GM18517 (cell line): ENCODE results near the gene HOXA10.

Source experiments
- ATAC-seq: cut with Tn5 transposase; IDR thresholded peaks from one replicate; pipeline ENCODE4 v1.9.1; 2021; ENCODE audit warnings: mild to moderate bottlenecking, moderate library complexity; ENCODE audit not compliant: unreplicated experiment

The HOXA10 gene

GRCh38 chr7:27132978-27133377 is 41.1 kb downstream of the HOXA10 start:
- ATAC-seq, result no peak

DNA sequence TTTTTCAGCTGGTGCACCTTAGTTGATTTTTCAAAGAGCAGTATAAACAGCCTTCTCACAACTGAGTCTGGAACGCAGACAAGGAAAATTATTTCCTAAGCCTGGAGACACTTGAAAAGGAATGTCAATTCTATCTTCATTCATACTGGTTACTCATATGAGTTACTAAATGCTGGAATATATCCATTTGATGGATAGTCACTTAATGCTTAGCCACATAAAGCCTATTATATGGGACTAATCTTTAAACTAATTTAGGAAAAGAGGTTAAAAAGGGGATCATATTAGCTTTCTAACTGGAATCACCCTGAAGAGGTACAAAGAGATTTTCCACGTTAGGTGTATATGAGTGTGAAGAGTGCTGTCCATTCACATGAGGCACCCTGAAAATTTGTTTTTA is 41.9 kb downstream of the HOXA10 start:
- no peak for ATAC-seq

- no peak for ATAC-seq
Measured at GRCh38 chr7:27131390-27131819, 42.7 kb downstream of the HOXA10 start.

- no peak for ATAC-seq
Measured at GRCh38 chr7:27130540-27131389, 43.4 kb downstream of the HOXA10 start, which contains the start of gene HOXA4. Gene HOXA4 (minus strand): TSS chr7:27130757. CDS start chr7:27130733, 24 bp downstream.

GRCh38 chr7:27129729-27130539 is 44.2 kb downstream of the HOXA10 start:
- no peak for ATAC-seq

DNA sequence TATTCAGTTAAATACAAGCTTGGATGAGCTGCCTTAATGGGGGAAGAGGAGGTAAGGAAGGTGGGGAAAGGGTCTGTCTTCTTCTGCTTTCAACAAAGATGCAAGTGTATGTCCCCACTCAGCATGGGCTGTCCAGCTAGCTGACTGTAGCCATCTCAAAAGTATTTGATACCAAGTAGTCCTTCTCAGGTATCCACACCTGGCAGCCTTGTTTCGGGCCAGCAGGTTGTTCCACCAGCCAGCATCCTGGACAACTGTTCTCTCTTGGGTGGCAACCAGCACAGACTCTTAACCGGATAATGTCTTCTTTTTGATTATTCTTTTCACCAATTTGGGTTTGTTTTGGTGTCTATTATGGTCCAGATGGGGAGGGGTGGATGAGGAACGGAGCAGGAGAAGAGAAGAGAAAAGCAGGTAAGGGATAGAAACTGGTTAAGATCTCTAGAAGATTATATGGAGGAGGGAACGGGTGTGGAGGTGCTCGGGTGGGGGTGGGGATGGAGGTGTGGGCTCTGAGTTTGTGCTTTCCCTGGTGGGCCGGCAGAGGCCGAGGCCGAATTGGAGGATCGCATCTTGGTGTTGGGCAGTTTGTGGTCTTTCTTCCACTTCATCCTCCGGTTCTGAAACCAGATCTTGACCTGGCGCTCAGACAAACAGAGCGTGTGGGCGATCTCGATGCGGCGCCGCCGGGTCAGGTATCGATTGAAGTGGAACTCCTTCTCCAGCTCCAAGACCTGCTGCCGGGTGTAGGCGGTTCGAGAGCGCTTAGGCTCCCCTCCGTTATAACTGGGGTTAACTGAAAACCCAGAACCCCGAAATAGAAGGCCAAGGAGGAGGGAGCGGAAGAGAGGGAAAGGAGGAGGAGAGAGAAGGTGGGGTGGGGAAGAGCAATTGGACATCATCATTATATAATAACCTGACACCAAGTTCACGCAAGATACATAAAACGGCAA is 45.1 kb downstream of the HOXA10 start:
- ATAC-seq, result no peak

- no peak for ATAC-seq
Measured at GRCh38 chr7:27128034-27128433, 46.1 kb downstream of the HOXA10 start.

GRCh38 chr7:27126596-27127327 is 47.4 kb downstream of the HOXA10 start:
- no peak for ATAC-seq

DNA sequence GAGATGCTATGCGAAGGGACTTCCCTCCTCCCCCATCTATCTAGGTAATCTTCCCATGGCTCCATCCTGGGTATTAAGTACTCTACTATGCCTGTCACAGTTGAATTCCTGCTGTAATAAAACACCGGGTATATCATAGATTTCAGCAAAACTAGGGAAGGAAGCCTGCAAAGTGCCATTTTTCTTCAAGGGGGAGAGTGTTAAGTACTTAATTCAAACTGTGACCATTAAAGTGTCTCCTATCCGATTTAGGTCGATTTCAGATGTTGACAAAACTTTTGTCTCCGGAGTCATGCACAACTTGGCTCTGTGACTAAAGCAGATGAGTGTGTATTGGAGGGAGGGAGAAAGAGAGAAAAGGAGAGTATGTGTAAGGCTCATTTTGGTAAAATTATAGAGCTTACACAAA is 48.1 kb downstream of the HOXA10 start:
- ATAC-seq, result no peak

DNA sequence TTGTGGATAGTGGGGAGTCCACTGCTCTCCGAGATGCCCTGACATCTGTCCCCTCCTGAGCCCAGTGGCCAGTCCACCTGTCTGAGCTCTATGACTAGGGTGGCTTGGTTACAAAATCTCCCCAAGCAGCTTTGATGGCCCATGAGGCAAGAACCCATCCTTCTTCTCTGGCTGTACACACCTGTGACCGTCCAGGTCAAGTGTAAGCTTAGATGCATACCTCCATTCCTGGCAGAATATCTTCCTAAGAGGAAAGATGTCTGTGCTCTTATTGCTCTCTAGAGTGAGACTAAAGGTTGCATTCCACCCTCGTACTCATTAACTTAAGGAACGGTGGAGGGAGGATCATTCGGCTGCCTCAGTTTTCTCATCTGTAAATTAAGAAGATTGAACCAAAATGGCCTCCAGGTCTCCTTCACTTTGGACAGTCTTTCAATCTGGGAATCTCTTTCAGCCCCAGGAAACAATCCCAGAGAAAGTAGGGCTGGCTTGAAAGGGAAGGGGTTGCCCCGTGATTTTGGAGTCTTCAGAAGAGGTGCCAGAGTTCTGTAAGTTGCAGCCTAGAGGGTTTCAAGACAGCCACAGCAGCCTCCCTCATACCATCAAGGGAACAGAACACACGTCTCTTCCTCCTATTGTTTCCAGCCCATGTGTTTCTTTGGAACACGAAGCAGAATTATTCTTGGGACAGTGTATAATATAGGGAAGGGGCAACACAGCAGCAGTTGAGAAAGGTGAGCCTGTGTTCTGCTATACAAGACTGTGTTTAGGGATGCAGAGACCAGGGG is 49.0 kb downstream of the HOXA10 start:
- no peak for ATAC-seq

GRCh38 chr7:27124096-27124901 is 49.8 kb downstream of the HOXA10 start:
- no peak for ATAC-seq

- no peak for ATAC-seq
Measured at GRCh38 chr7:27123477-27124053, 50.6 kb downstream of the HOXA10 start.

DNA sequence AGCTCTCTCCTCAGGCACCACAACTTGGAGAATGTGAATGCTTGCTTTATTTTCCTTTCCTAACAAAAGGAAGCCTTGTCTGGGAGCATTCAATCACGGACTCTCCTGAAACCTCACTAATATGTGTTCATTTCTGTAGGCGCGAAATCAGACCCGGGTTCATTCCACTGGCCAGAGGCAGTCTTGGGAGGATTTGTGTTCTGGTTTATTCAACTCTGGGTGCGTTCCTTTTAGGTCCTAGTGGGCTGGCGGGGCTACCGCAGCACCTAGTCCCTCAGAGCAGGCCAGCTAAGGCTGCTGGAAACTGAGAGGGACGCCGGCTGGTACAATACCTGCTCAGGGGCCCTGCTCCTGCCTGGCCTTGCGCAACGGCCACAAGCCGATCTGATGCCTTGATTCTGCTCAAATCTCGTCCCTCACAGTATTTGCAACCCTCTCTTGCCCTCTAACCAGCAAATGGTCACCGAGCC is 51.1 kb downstream of the HOXA10 start:
- no peak for ATAC-seq

DNA sequence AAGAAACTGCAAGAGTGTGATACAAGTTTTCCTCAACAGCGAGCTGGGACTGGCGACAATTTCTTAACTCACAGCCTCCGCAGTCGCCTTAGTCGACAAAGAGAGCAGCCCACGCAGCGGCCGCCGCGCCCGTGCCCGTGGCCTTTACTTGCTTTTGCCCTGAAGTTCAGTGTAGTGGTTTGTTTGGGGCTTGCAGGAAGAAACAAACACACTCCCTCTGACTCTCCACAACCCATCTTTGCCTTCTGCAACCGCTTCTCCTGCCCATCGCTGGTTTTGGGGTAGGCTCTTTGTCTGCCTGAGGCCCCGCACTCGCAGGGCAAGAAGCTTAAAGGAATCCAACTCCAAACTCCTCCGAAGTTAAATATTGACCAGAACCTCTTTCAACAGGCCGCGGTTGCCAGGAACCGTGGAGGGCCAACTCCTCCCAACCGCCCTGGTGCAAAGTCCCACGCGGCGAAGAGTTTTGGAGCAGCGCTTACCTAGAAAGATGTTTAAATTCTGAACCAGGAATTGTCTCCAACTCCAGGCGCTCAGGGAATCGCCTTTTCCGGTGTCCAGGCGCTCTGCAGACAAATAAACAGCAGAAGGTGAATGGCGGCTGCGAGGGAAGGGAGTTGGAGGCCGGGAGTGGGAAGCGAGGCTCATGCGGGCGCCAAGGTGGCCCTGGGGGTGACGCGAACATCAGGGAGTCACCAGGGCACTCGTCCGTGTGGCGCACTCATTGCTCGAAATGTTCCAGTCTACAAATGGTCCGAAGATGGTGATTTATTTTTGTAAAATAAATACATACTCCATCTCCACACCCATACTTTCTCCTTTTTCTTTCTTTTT is 51.8 kb downstream of the HOXA10 start:
- no peak for ATAC-seq

DNA sequence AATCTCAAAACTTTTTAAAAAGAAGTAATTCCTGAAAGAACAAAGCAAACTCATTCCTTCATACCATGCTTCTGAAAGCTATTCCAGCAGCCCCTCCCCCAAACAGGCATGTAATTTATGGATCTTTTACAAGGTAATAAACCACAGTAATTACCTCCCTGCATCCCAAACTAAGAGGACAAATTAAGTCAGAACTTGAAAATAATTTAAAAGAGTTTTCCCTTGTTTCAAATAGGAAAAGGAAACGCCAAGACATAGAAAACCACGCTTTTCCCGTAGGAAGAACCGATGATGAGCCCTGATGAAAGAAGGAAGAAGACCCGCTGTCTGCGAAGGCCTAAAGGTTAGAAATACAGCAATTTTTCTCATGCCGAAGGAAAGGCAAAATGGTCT is 52.4 kb downstream of the HOXA10 start:
- ATAC-seq, result no peak
